ENCODE results near the gene PRKN.

GRCh38 chr6:162421004-162421403, 306.6 kb downstream of the PRKN start:
- no peak for TF ChIP-seq EZH2 (IDR thresholded peaks at IDR 0.05; ENCODE audit: borderline replicate concordance, low read depth, low read length, poor library complexity, severe bottlenecking)
- no peak for TF ChIP-seq CTCF (conservative IDR thresholded peaks at IDR 0.05; ENCODE audit: low read depth, low read length)

All from A673 (cell line).